Stimulated activated CD8-positive, alpha-beta memory T cell treated with anti-CD3 and anti-CD28 coated beads, Interleukin-4, amount 100 ng/mL, for 1 hour (primary cell): ENCODE measurements around the gene C2orf49.

Experiments used
- DNase-seq, 2 donors: peaks; one replicate each; pipeline ENCODE4 v3.0.0-alpha.2; 2020; ENCODE audit warnings: low read depth in 2 of 2, low spot score in 1 of 2

The C2orf49 gene

DNA sequence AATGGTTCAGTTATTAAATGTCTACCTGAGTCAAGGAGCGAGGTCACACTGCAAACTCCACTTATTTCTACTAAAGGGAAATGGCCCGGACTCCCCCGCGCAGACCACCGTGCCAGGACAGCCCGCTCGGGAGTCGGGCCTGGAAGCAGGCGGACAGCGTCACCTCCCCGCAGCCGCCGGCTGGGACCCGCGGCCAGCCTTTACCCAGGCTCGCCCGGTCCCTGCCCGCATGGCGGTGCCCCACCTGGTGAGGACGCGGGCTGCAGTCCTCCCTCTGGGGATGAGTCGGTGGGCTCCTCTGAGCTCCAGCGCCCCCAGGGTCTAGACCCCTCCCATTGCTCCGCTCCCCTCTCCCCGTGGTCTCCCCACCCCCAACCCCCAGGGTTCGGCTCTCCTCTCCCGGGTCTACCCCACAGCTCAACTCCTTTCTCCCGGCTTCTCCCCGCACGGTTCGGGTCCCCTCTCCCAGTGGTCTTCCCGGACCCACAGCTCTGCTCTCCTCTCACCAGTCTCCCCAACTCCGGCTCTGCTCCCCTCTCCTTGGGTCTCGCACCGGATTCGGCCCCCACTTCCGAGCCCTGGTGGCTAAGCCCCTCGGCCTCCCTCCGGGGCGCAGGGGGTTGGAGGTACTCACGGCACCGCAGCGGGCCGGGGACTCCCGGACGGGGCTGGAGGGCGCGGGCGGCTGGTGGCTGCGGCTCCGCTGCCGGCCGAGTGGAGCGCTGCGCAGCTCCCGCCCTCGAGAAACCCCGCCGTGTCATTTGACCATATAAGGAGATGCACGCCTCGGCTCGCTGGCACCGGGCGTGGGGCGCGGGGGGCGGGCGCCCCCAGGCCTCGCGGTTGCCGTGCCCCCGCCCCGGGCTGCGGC lies 61.2 kb downstream of the C2orf49 start, which contains the start of gene FHL2:
Gene FHL2 (minus strand): TSS at position 716 of the 871 bp plus-strand sequence. CDS start 12,535 bp downstream, outside the sequence.
- peak; percentile 27 to 34 for DNase-seq
